Measurements from ENCODE around the gene GART.

GART gene

GRCh38 chr21:33568448-33568847 lies 26.5 kb upstream of the GART start:
- DNase-seq (ENCODE audit: insufficient read length) = no peak
- no peak for FAIRE-seq
- TF ChIP-seq POLR2A (IDR thresholded peaks at IDR 0.05; ENCODE audit: low read depth, low read length) (no peak), TAF1 (IDR thresholded peaks at IDR 0.05; ENCODE audit: borderline replicate concordance, low read depth, low read length) (no peak), POLR2AphosphoS5 (IDR thresholded peaks at IDR 0.05; ENCODE audit: low read depth, low read length) (no peak)

- DNase-seq (ENCODE audit: insufficient read length) (no peak), FAIRE-seq (no peak)
- no peak for TF ChIP-seq POLR2AphosphoS5 (IDR thresholded peaks at IDR 0.05; ENCODE audit: low read depth, low read length)
- TF ChIP-seq POLR2A (IDR thresholded peaks at IDR 0.05; ENCODE audit: low read depth, low read length) = no peak
- no peak for TF ChIP-seq TAF1 (IDR thresholded peaks at IDR 0.05; ENCODE audit: borderline replicate concordance, low read depth, low read length)
Observed at GRCh38 chr21:33567914-33568313, 26.0 kb upstream of the GART start.

DNA sequence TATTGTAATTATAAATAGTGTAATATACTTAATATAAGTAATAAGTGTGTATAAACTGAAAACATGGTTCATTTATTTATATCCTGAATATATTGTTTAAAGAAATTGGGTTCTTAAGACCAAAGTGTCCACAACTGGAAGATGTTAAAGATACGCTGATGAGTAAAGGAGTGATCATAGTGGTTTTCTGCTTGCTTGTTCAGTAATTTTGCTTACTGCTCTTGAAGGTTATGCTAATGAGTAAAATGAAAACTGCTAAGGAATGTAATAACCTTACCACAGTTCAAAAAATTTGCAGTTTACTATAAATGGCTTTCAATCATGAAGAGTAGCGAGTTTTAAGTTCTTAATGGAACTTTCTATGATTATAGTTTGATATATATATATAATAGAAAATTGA lies 24.6 kb upstream of the GART start:
- no peak for FAIRE-seq
- no peak for DNase-seq (ENCODE audit: insufficient read length)
- TF ChIP-seq POLR2AphosphoS5 (IDR thresholded peaks at IDR 0.05; ENCODE audit: low read depth, low read length) = no peak
- TF ChIP-seq POLR2A (IDR thresholded peaks at IDR 0.05; ENCODE audit: low read depth, low read length) = no peak
- no peak for TF ChIP-seq TAF1 (IDR thresholded peaks at IDR 0.05; ENCODE audit: borderline replicate concordance, low read depth, low read length)

- peak; percentile 33 for FAIRE-seq
- TF ChIP-seq TAF1 (IDR thresholded peaks at IDR 0.05; ENCODE audit: borderline replicate concordance, low read depth, low read length) (no peak), POLR2A (IDR thresholded peaks at IDR 0.05; ENCODE audit: low read depth, low read length) (no peak), POLR2AphosphoS5 (IDR thresholded peaks at IDR 0.05; ENCODE audit: low read depth, low read length) (no peak)
- DNase-seq (ENCODE audit: insufficient read length) = no peak
Observed at GRCh38 chr21:33562389-33562788, 20.5 kb upstream of the GART start.

DNA sequence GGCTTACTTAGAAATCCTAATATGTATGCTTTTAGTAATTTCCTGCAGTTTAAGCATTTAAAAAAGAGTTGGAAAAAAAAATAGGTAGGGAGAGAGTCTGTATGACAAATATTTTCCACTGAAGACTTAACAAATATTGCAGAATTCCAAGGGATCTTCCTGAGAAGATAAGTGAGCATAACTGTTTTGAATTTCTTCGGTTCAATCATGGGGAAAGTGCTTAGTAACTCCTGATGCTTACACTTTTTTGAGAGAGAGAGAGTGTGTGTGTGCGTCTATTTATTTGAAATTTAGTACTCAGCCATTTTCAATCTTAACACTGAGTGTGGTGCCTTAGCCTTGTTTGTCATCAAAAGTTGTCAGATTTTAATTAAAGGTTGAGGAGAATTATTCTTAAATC lies 19.5 kb upstream of the GART start:
- DNase-seq (ENCODE audit: insufficient read length) = no peak
- no peak for FAIRE-seq
- TF ChIP-seq POLR2A (IDR thresholded peaks at IDR 0.05; ENCODE audit: low read depth, low read length) = no peak
- no peak for TF ChIP-seq POLR2AphosphoS5 (IDR thresholded peaks at IDR 0.05; ENCODE audit: low read depth, low read length)
- TF ChIP-seq TAF1 (IDR thresholded peaks at IDR 0.05; ENCODE audit: borderline replicate concordance, low read depth, low read length) = no peak

DNA sequence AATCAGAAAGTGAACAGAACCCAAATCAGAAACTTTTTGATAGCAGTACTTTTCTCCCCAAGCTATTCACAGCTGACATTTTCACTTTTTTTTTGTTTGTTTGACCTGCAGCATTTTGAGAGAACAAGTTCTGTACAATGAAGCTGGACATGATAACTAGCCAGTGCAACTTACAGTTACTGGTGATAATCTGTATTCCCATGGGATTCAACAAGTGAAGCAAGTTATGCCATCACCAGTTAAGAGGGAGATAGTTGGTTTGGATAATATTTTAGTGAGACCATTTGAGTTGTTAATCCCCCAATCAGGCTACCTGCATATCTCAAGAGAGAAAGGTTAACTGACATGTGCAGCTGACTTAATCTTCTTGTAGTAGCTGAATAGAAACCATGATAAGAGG lies 19.0 kb upstream of the GART start:
- no peak for DNase-seq (ENCODE audit: insufficient read length)
- peak; percentile 14 for FAIRE-seq
- 0 out of 2 replicates have a peak, but pooled peaks have one; percentile 39 for TF ChIP-seq POLR2AphosphoS5 (IDR thresholded peaks at IDR 0.05; ENCODE audit: low read depth, low read length)
- TF ChIP-seq POLR2A (IDR thresholded peaks at IDR 0.05; ENCODE audit: low read depth, low read length) = no peak; the same call in 1 of the 2 replicates
- no peak for TF ChIP-seq TAF1 (IDR thresholded peaks at IDR 0.05; ENCODE audit: borderline replicate concordance, low read depth, low read length)

GRCh38 chr21:33559813-33560212 lies 17.9 kb upstream of the GART start:
- DNase-seq (ENCODE audit: insufficient read length) = no peak
- no peak for FAIRE-seq
- TF ChIP-seq TAF1 (IDR thresholded peaks at IDR 0.05; ENCODE audit: borderline replicate concordance, low read depth, low read length) (no peak), POLR2A (IDR thresholded peaks at IDR 0.05; ENCODE audit: low read depth, low read length) (no peak), POLR2AphosphoS5 (IDR thresholded peaks at IDR 0.05; ENCODE audit: low read depth, low read length) (no peak)

DNA sequence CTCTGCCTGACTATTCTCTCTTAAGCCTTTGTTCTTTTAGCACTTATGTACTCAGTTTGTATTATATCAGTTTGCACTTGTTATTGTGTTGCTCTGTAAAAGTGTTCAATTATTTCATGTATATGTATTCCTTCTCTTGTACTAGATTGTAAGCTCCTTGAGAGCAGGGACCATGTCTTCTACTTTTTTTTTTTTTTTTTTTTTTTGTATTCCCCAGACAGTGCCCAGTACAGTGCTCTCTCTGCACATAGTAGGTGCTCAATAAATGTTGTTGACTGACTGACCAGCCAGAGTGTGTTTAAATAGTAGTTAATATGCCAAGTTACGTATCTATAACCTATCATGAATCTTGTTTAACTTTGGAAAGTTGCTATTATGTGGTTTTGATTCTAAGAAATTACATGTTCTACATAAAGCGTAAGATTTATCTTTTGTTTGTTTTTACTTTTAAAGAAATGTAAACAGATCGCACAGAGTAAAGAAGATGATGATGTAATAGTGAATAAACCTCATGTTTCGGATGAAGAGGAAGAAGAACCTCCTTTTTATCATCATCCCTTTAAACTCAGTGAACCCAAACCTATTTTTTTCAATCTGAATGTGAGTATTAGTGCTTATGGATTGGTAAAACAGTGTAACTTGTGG lies 17.0 kb upstream of the GART start:
- DNase-seq (ENCODE audit: insufficient read length) (no peak), FAIRE-seq (no peak)
- TF ChIP-seq TAF1 (IDR thresholded peaks at IDR 0.05; ENCODE audit: borderline replicate concordance, low read depth, low read length) = no peak

GRCh38 chr21:33557447-33557846 lies 15.5 kb upstream of the GART start:
- DNase-seq (ENCODE audit: insufficient read length) (no peak), FAIRE-seq (no peak)
- TF ChIP-seq POLR2A (IDR thresholded peaks at IDR 0.05; ENCODE audit: low read depth, low read length) = no peak
- no peak for TF ChIP-seq POLR2AphosphoS5 (IDR thresholded peaks at IDR 0.05; ENCODE audit: low read depth, low read length)
- TF ChIP-seq TAF1 (IDR thresholded peaks at IDR 0.05; ENCODE audit: borderline replicate concordance, low read depth, low read length) = no peak

GRCh38 chr21:33554982-33555344 lies 13.0 kb upstream of the GART start:
- FAIRE-seq = no peak

DNA sequence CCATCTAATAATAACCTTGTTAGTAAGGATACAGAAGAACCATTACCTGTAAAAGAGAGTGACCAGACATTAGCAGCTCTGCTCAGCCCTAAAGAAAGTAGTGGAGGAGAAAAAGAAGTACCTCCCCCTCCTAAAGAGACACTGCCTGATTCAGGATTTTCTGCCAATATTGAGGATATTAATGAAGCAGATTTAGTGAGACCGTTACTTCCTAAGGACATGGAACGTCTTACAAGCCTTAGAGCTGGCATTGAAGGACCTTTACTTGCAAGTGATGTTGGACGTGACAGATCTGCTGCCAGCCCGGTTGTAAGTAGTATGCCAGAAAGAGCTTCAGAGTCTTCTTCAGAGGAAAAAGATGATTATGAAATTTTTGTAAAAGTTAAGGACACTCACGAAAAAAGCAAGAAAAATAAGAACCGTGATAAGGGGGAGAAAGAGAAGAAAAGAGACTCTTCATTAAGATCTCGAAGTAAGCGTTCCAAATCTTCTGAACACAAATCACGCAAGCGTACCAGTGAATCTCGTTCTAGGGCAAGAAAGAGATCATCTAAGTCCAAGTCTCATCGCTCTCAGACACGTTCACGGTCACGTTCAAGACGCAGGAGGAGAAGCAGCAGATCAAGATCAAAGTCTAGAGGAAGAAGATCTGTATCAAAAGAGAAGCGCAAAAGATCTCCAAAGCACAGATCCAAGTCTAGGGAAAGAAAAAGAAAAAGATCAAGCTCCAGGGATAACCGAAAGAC lies 12.5 kb upstream of the GART start:
- no peak; the same call in 1 of the 2 replicates for TF ChIP-seq POLR2A (IDR thresholded peaks at IDR 0.05; ENCODE audit: low read depth, low read length)
- TF ChIP-seq TAF1 (IDR thresholded peaks at IDR 0.05; ENCODE audit: borderline replicate concordance, low read depth, low read length) = no peak
- no peak for TF ChIP-seq POLR2AphosphoS5 (IDR thresholded peaks at IDR 0.05; ENCODE audit: low read depth, low read length)
- FAIRE-seq (no peak), DNase-seq (ENCODE audit: insufficient read length) (no peak)

More at GRCh38 chr21:33554982-33555344, 13.0 kb upstream of the GART start:
- TF ChIP-seq TAF1 (IDR thresholded peaks at IDR 0.05; ENCODE audit: borderline replicate concordance, low read depth, low read length) (no peak), POLR2A (IDR thresholded peaks at IDR 0.05; ENCODE audit: low read depth, low read length) (peak; percentile 51; the same call in 1 of the 2 replicates), POLR2AphosphoS5 (IDR thresholded peaks at IDR 0.05; ENCODE audit: low read depth, low read length) (no peak; the same call in 1 of the 2 replicates)
- DNase-seq (ENCODE audit: insufficient read length) = no peak

GRCh38 chr21:33552999-33553598 lies 11.2 kb upstream of the GART start:
- FAIRE-seq (no peak), DNase-seq (ENCODE audit: insufficient read length) (no peak)
- TF ChIP-seq POLR2AphosphoS5 (IDR thresholded peaks at IDR 0.05; ENCODE audit: low read depth, low read length) (peak; percentile 82), TAF1 (IDR thresholded peaks at IDR 0.05; ENCODE audit: borderline replicate concordance, low read depth, low read length) (no peak), POLR2A (IDR thresholded peaks at IDR 0.05; ENCODE audit: low read depth, low read length) (no peak; the same call in 1 of the 2 replicates)
